Testis (tissue), 3 donors: ENCODE measurements around the gene PARP14. TPM values are rescaled to one million over a fixed set of nuclear protein-coding genes. Genes with fewer than 3 reads are reported as not detected.
A peak's percentile ranks its signal among the peaks of the same experiment; 100 is the strongest.
"Not testable (repeated sequence)": the region's sequence is repeated elsewhere in the genome, so short reads cannot be mapped to it uniquely, and the experiment has no call there.

ENCODE experiments used
- DNase-seq: peaks from one replicate; pipeline ENCODE4 v3.0.0-alpha.2; 2019
- H3K27ac ChIP-seq, 2 donors: fragments of 200-600 bp; sonication (generic); one replicate each; pipeline ENCODE4 v1.5.1; 2019
- H3K27me3 ChIP-seq: fragments of 200-600 bp; sonication (generic); one replicate; pipeline ENCODE4 v1.5.1; 2019
- H3K36me3 ChIP-seq: fragments of 200-600 bp; sonication (generic); one replicate; pipeline ENCODE4 v1.5.1; 2017; ENCODE audit warnings: low read depth; ENCODE audit errors: missing control alignments
- H3K4me1 ChIP-seq: fragments of 200-600 bp; sonication (generic); one replicate; pipeline ENCODE4 v1.5.1; 2019
- H3K4me3 ChIP-seq, 2 donors: fragments of 200-600 bp; sonication (generic); one replicate each; pipeline ENCODE4 v1.5.1; 2017 to 2019
- H3K9me3 ChIP-seq: fragments of 200-600 bp; sonication (generic); one replicate; pipeline ENCODE4 v1.5.1; 2017
- CTCF ChIP-seq, 3 experiments: fragments of 450-650 bp in 2 of 3; fragments of 200-600 bp in 1 of 3; sonication (generic) in 1 of 3; IDR thresholded peaks; one replicate each; pipeline ENCODE4 v1.5.1; 2016 to 2019; ENCODE audit warnings: antibody characterized with exemption in 3 of 3, mild to moderate bottlenecking in 2 of 3, moderate library complexity in 1 of 3
- POLR2A ChIP-seq: fragments of 450-650 bp; IDR thresholded peaks from one replicate; pipeline ENCODE4 v1.6.1; 2017; ENCODE audit warnings: antibody characterized with exemption, mild to moderate bottlenecking, moderate library complexity
- WGBS, 2 donors: methylation state at CpG; one replicate each; pipeline ENCODE4 v1.1.5; 2018; 5-methylcytosine and 5-hydroxymethylcytosine counted together
- intact Hi-C: fragments of 100-400 bp; cut with DNase I; formaldehyde crosslinking; loops from one replicate; pipeline ENCODE4 v1.15.1; 2023; ENCODE audit warnings: low total_unique reads
- polyA plus RNA-seq: library from polyadenylated mRNA; stranded (reverse); fragments of 350-450 nt; fragmentation: Illumina TruSeq; extraction: RNeasy Lipid Tissue Mini Kit (QIAGEN cat#74804); gene quantifications from one replicate; pipeline ENCODE4 v1.2.3, GENCODE V29; 2014; ENCODE audit warnings: low read depth, low replicate concordance; ENCODE audit not compliant: insufficient read depth
- total RNA-seq, 2 donors: library from RNA; depleted of rRNA; stranded (reverse); fragments of >200 nt; gene quantifications; one replicate each; pipeline ENCODE4 v1.2.3, GENCODE V29; 2016

Gene PARP14
- total and polyA plus RNA-seq, 3 donors from 2014 or later = 8.8 to 18.2 (median 11.3) TPM

- H3K4me1 ChIP-seq = peaks cover 24% of the 10 kb centered on the region
- H3K27me3 ChIP-seq = no peaks in the 10 kb centered on the region
- DNase-seq = peak; percentile 89
- intact Hi-C loops = no loop called here
- peak; percentile 5 for TF ChIP-seq POLR2A
- TF ChIP-seq CTCF (IDR thresholded peaks at IDR 0.05) = peak; percentile 42 to 81 (median 80)
- WGBS, 2 donors = 0 to 3% methylated on average over 16 of the region's 16 CpGs
- no peaks in the 10 kb centered on the region for H3K36me3 ChIP-seq
- H3K27ac ChIP-seq = peak overlapping the region; percentile 96 to 97
- H3K9me3 ChIP-seq = no peaks in the 10 kb centered on the region
- peak overlapping the region; percentile 10 to 90 for H3K4me3 ChIP-seq
Observed at GRCh38 chr3:122679085-122679881, 1.4 kb upstream of the PARP14 start.

- peak; percentile 26 for DNase-seq
- peak overlapping the region; percentile 88 to 90 for H3K4me3 ChIP-seq
- peaks cover 24% of the 10 kb centered on the region for H3K4me1 ChIP-seq
- no peaks in the 10 kb centered on the region for H3K36me3 ChIP-seq
- intact Hi-C loops = loop anchor here (5.0 kb wide), 1 partner anchor 118 kb away; the partner anchor contains the start of genes DTX3L and PARP9
- H3K27ac ChIP-seq = peak overlapping the region; percentile 96 to 97
- no peak for TF ChIP-seq POLR2A
- H3K27me3 ChIP-seq = no peaks in the 10 kb centered on the region
- 9 to 13% methylated on average over 10 of the region's 10 CpGs for WGBS, 2 donors
- no peaks in the 10 kb centered on the region for H3K9me3 ChIP-seq
Observed at GRCh38 chr3:122679882-122680474, 661 bp upstream of the PARP14 start.

GRCh38 chr3:122681284-122681973 is 790 bp downstream of the PARP14 start:
- 16 to 21% methylated on average over 24 of the region's 24 CpGs for WGBS, 2 donors
- Histone ChIP-seq H3K4me1 (peaks cover 24% of the 10 kb centered on the region), H3K4me3 (peak overlapping the region; percentile 88 to 90), H3K36me3 (no peaks in the 10 kb centered on the region), H3K9me3 (no peaks in the 10 kb centered on the region), H3K27ac (peak overlapping the region; percentile 96 to 97), H3K27me3 (no peaks in the 10 kb centered on the region)
- intact Hi-C loops = loop anchor here (5.0 kb wide), 1 partner anchor 119 kb away; the partner anchor contains the start of genes DTX3L and PARP9
- TF ChIP-seq CTCF (IDR thresholded peaks at IDR 0.05) (no peak), POLR2A (no peak)
- no peak for DNase-seq

- Histone ChIP-seq H3K9me3 (no peaks in the 10 kb centered on the region), H3K27me3 (no peaks in the 10 kb centered on the region), H3K4me3 (peak overlapping the region in 1 of 2 donors; percentile 88), H3K27ac (peak overlapping the region in 1 of 2 donors; percentile 97), H3K36me3 (no peaks in the 10 kb centered on the region), H3K4me1 (peaks cover 24% of the 10 kb centered on the region)
- intact Hi-C loops = loop anchor here (5.0 kb wide), 1 partner anchor 120 kb away; the partner anchor contains the start of genes DTX3L and PARP9
- WGBS, 2 donors = 51 to 60% methylated on average over 3 of the region's 3 CpGs
- no peak for TF ChIP-seq CTCF (IDR thresholded peaks at IDR 0.05)
- no peak for TF ChIP-seq POLR2A
- no peak for DNase-seq
Observed at GRCh38 chr3:122681974-122682409, 1.4 kb downstream of the PARP14 start.

GRCh38 chr3:122682778-122683411 is 2.3 kb downstream of the PARP14 start:
- H3K27ac ChIP-seq, H3K36me3 ChIP-seq, H3K4me3 ChIP-seq, H3K27me3 ChIP-seq, DNase-seq, H3K9me3 ChIP-seq: not testable (repeated sequence)
- intact Hi-C loops = loop anchor here (5.0 kb wide), 1 partner anchor 121 kb away; the partner anchor contains the start of genes DTX3L and PARP9
- peaks cover 24% of the 10 kb centered on the region for H3K4me1 ChIP-seq
- 88 to 92% methylated on average over 11 of the region's 11 CpGs for WGBS, 2 donors
